Activated CD4-positive, alpha-beta memory T cell treated with anti-CD3 and anti-CD28 coated beads for 36 hours (primary cell): ENCODE results near the gene SEC16A. TPM values are rescaled to one million over a fixed set of nuclear protein-coding genes. Genes with fewer than 3 reads are reported as not detected.

Source experiments
- CTCF ChIA-PET: fragments of 350-600 bp; sonication (Branson Sonifier 250); formaldehyde crosslinking; loops from one replicate; lab custom pipeline; 2021; ENCODE audit warnings: antibody characterized with exemption, inconsistent platforms; lab: Charles Lee
- POLR2A ChIA-PET: fragments of 350-600 bp; sonication (Branson Sonifier 250); formaldehyde crosslinking; loops from one replicate; lab custom pipeline; 2021; ENCODE audit warnings: antibody characterized with exemption; lab: Charles Lee
- DNase-seq: peaks from one replicate; pipeline ENCODE4 v3.0.0-alpha.2; 2020
- H3K27ac Mint-ChIP-seq: one replicate; pipeline ENCODE4 v1.8.0; 2021; ENCODE audit warnings: mixed read lengths
- H3K27me3 Mint-ChIP-seq: one replicate; pipeline ENCODE4 v1.8.0; 2021; ENCODE audit warnings: mixed read lengths
- H3K36me3 Mint-ChIP-seq: one replicate; pipeline ENCODE4 v1.8.0; 2021; ENCODE audit warnings: mixed read lengths
- H3K4me1 Mint-ChIP-seq: one replicate; pipeline ENCODE4 v1.8.0; 2021; ENCODE audit warnings: low read depth, mixed read lengths
- H3K4me3 Mint-ChIP-seq: one replicate; pipeline ENCODE4 v1.8.0; 2021; ENCODE audit warnings: mild to moderate bottlenecking, mixed read lengths
- H3K9me3 Mint-ChIP-seq: one replicate; pipeline ENCODE4 v1.8.0; 2021; ENCODE audit warnings: mixed read lengths
- intact Hi-C: fragments of 100-400 bp; cut with micrococcal nuclease; formaldehyde crosslinking; loops from one replicate; pipeline ENCODE4 v1.15.1; 2023
- total RNA-seq, 2 experiments: library from RNA; stranded (reverse); gene quantifications; one replicate each; pipeline ENCODE4 v1.2.3, GENCODE V29; 2021

SEC16A gene
- total RNA-seq, 2 experiments from 2014 or later, result 54.1 to 57.0 TPM

DNA sequence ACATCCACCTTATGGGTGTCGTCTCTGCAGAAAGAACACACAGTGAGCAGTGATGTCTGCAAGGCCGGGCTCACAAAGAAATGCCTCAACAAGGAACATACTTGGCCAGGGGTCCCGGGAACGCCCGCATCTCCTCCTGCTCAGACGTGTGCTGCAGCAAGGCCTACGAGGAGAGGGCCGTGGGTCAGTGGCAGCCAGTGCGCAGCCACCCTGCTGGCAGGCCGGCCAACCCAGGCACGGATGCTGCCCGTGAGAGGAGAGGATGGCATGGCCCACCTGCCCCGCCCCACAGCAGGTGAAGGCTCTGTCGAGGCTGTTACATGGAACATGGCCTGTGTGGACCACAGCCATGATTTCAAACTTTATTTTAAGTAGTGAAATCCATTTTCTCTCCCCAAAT lies 19.3 kb downstream of the SEC16A start:
- no peaks in the 10 kb centered on the region for H3K4me1 Mint-ChIP-seq
- no peak overlapping the region for H3K27ac Mint-ChIP-seq
- no peak for DNase-seq
- intact Hi-C loops, result no loop called here
- POLR2A ChIA-PET, result no interaction called here
- H3K4me3 Mint-ChIP-seq, result no peak overlapping the region
- CTCF ChIA-PET, result no interaction called here
- H3K9me3 Mint-ChIP-seq, result no peaks in the 10 kb centered on the region
- H3K27me3 Mint-ChIP-seq, result no peaks in the 10 kb centered on the region
- H3K36me3 Mint-ChIP-seq, result peaks cover 65% of the 10 kb centered on the region

DNA sequence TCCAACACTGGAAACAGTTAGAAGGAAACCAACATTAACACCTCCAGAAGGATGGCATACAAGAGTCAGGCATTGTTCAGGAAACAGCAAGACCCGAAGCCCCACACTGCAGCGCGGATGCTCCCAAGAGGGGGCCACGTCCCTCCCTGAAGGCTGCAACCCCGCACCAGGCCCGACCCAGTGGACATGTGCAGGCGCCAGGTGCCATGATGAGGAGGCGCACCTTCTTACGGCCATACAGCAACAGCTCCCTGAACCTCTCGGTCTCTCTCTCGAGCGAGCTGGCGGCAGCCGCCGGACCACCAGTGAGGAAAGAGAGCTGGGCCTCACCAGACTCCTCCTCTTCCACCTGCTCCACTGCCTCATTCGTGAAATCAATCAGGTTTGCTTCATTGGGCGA lies 20.2 kb downstream of the SEC16A start:
- ChIA-PET CTCF (no interaction called here), POLR2A (no interaction called here)
- Mint-ChIP-seq H3K4me1 (no peaks in the 10 kb centered on the region), H3K4me3 (no peak overlapping the region), H3K27ac (no peak overlapping the region), H3K36me3 (peaks cover 63% of the 10 kb centered on the region), H3K27me3 (no peaks in the 10 kb centered on the region), H3K9me3 (no peaks in the 10 kb centered on the region)
- no peak for DNase-seq
- intact Hi-C loops, result no loop called here

DNA sequence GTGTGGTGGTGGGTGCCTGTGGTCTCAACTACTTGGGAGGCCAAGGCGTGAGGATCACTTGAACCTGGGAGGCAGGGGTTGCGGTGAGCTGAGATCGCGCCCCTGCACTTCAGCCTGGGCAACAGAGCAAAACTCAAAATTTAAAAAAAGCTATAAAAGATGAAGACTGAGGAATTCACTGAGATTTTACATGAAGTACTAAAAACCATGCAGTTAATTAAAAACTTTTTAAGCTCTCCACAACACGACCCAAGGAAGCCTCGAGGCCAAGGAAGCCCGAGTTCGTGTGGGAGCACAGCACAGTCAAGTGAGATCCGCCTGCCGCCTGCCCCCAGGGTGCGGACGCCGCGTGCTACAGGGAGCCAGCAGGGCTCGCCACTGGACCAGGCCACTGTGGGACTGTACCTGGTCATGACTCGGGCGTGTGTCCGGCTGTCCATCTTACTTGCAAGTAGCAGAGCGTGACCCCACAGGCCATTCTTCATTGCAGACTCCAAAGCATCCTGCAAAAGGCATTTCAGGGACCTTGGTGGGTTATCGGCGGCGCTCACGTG lies 22.0 kb downstream of the SEC16A start:
- ChIA-PET POLR2A (no interaction called here), CTCF (interaction anchor here (0.7 kb wide), 1 partner anchor 18 kb away, joined by 3 read pairs; no protein-coding TSS in a partner anchor)
- H3K27ac Mint-ChIP-seq, result no peak overlapping the region
- no peaks in the 10 kb centered on the region for H3K4me1 Mint-ChIP-seq
- no peaks in the 10 kb centered on the region for H3K27me3 Mint-ChIP-seq
- H3K4me3 Mint-ChIP-seq, result no peak overlapping the region
- peaks cover 64% of the 10 kb centered on the region for H3K36me3 Mint-ChIP-seq
- intact Hi-C loops, result no loop called here
- no peak for DNase-seq
- H3K9me3 Mint-ChIP-seq, result no peaks in the 10 kb centered on the region

DNA sequence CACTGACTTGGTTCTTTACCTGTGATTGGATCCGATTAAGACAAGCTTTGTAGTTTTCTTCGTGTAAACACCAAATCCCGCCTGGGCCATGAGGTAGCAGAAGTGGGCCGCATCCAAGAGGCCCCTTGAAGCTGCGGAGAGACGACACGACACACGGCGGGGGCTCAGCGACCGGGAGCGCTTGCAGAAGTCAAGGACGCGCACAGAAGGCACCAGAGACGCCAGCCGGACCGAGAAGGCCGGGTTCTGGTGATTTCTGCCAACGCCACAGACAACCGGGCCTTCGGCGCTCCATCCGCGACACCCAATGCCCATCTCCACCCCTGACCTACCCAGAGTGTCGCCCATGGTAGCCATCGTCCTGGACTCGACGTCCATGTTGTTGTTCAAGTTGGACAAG lies 23.4 kb downstream of the SEC16A start:
- no peak for DNase-seq
- no peaks in the 10 kb centered on the region for H3K9me3 Mint-ChIP-seq
- CTCF ChIA-PET, result no interaction called here
- intact Hi-C loops, result no loop called here
- H3K4me3 Mint-ChIP-seq, result no peak overlapping the region
- no peaks in the 10 kb centered on the region for H3K4me1 Mint-ChIP-seq
- H3K27me3 Mint-ChIP-seq, result no peaks in the 10 kb centered on the region
- H3K27ac Mint-ChIP-seq, result no peak overlapping the region
- POLR2A ChIA-PET, result no interaction called here
- peaks cover 65% of the 10 kb centered on the region for H3K36me3 Mint-ChIP-seq

DNA sequence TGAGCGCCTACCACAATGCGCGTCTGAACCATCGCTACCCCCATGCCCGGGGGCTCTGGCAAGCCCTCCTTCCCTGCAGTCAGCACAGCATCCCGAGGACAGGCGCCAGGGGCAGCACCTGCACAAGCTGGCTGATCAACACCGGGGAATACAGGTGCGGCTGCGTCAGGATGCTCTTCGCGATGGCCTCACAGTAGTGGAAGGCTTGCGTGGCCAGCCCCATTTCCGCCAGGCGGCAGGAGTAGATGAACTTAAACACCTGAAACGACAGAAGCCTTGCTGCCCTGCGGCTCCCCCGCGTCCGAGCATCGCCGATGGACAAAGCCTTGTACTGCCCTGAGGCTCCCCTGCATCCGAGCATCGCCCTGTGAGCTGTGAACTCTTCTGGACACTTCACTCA lies 25.5 kb downstream of the SEC16A start:
- no peaks in the 10 kb centered on the region for H3K27me3 Mint-ChIP-seq
- no peak overlapping the region for H3K4me3 Mint-ChIP-seq
- POLR2A ChIA-PET, result no interaction called here
- peaks cover 61% of the 10 kb centered on the region for H3K36me3 Mint-ChIP-seq
- H3K9me3 Mint-ChIP-seq, result no peaks in the 10 kb centered on the region
- no peak overlapping the region for H3K27ac Mint-ChIP-seq
- intact Hi-C loops, result no loop called here
- DNase-seq, result no peak
- H3K4me1 Mint-ChIP-seq, result no peaks in the 10 kb centered on the region
- CTCF ChIA-PET, result interaction anchor here (1.2 kb wide), 1 partner anchor 28 kb away, joined by 3 read pairs; no protein-coding TSS in a partner anchor

DNA sequence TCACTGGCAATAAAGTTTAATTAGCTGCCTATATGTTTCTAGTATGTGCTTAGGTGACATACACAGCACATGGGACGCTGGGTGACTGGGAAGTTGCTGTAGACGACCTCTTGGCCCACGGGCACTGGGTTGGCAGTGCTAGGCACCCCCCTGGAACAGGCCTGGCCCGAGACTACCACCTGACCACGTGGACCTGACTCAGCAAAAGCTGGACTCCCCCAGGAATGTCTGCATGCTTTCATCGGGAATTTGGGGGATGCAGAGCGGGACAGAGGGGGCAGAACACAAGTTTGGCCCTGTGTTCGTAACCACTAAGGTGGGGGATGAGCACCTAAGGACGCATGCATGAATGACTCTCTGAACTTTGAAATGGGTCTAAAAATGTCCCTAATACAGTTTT lies 26.6 kb downstream of the SEC16A start:
- intact Hi-C loops, result no loop called here
- POLR2A ChIA-PET, result no interaction called here
- H3K27me3 Mint-ChIP-seq, result no peaks in the 10 kb centered on the region
- H3K4me1 Mint-ChIP-seq, result no peaks in the 10 kb centered on the region
- peaks cover 60% of the 10 kb centered on the region for H3K36me3 Mint-ChIP-seq
- H3K27ac Mint-ChIP-seq, result no peak overlapping the region
- no peak overlapping the region for H3K4me3 Mint-ChIP-seq
- CTCF ChIA-PET, result no interaction called here
- no peak for DNase-seq
- no peaks in the 10 kb centered on the region for H3K9me3 Mint-ChIP-seq

DNA sequence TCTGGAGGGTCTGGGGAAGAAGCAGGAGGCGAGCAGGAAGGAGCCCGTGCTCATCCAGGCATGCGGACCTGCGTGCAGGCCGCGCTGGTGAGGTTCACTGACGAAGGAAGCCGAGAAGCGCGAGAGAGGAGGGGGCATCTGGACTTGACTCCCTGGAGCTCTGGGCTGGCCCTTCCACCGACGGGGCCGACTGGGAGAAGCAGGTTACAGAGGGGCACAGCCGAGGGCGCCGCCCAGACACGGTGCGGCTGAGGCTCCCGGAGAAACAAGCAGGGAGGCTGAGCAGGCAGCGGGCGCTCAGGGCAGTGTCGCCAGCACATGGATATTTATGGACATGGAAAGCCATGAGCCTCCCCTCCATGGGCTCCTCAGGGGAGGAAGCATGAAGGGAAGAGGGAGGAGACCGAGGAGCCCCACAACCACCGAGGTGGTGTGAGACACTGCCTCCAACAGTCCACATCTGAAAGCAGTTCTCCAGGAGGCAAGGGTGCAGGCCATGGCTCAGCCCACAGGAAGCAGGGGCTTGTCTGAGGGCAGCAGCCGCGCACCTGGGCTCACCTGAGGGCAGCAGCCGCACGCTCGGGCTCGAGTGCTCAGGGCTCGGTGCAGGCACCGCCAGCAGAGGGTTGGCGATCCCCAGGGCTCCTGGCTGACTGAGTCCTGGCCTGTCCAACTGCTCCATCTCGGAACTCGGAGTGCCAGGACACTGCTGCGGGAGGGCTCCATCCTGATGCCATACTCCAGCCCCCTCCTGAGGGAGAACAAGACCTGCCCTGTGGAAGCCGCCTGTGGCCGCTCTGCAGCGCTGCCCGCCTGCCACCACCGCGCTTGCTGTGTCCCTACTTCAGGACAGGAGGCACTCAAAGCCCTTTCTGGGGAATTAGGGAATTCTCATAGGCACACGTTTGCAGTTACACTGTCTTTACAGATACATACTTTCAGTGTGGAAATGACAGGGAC lies 27.5 kb downstream of the SEC16A start:
- Mint-ChIP-seq H3K4me1 (no peaks in the 10 kb centered on the region), H3K9me3 (no peaks in the 10 kb centered on the region), H3K27me3 (no peaks in the 10 kb centered on the region), H3K27ac (no peak overlapping the region), H3K4me3 (no peak overlapping the region), H3K36me3 (peaks cover 60% of the 10 kb centered on the region)
- ChIA-PET CTCF (no interaction called here), POLR2A (interaction anchor here (0.7 kb wide), 1 partner anchor 42 kb away, joined by 3 read pairs; no protein-coding TSS in a partner anchor)
- intact Hi-C loops, result no loop called here
- no peak for DNase-seq

DNA sequence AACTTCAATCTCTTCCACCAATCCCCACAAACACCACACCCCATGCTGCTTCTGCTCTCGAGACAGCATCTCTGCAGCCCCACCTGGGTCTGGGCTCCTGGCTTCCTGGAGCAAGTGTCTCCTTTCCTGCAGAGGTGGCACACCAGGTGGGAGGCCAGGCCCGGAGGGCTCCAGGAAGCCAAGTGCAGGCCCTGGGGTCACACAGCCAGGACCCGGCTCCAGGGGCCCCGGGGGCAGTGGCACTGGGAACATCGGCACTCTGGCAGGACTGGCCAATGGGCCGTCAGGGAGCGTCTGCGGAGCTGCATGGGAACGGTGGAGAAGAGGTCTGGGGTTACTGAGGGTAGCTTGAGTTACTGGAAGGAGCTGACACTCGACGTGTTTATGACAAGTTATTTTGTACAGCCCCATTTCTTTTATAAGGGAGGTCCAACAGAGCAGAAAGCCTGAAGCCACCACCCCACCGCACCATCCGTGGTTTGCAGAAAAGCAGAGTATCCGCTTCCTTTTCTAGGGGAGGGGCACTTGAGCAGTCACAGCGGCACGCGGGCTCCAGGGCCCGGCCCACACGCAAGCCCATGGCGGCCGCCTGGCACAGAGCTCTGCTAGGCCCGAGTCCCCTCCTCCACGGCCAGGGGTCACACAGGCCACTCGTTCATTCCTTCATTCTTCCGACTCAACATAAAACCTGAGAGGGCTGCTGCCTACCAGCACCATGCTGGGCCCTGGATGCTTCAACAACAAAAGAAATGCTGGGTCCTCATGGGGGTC lies 28.6 kb downstream of the SEC16A start:
- no peaks in the 10 kb centered on the region for H3K4me1 Mint-ChIP-seq
- no peaks in the 10 kb centered on the region for H3K9me3 Mint-ChIP-seq
- H3K27ac Mint-ChIP-seq, result no peak overlapping the region
- no peak overlapping the region for H3K4me3 Mint-ChIP-seq
- H3K36me3 Mint-ChIP-seq, result peaks cover 54% of the 10 kb centered on the region
- intact Hi-C loops, result no loop called here
- no peak for DNase-seq
- no peaks in the 10 kb centered on the region for H3K27me3 Mint-ChIP-seq
- POLR2A ChIA-PET, result interaction anchor here (0.7 kb wide), 1 partner anchor 41 kb away, joined by 3 read pairs; no protein-coding TSS in a partner anchor
- CTCF ChIA-PET, result interaction anchor here (1.2 kb wide), 1 partner anchor 34 kb away, joined by 3 read pairs; no protein-coding TSS in a partner anchor

DNA sequence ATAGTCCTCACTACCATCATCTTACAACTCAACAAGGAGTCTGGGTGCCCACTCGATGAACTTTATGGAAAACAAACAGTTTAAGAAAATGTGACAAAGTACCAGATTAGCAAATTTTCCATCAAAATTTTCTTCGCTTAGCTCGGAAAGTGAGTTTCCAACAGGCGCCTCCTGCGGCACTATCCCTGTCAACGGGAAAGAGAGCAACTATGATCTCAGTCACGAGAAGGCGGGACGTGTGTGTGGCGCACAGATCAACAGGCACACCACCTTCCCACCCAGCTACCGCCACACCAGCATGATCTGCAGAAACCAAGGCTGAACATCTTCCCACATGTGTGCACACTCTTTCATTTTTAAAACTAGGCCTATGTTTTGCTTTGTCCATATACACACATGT lies 29.5 kb downstream of the SEC16A start:
- no peaks in the 10 kb centered on the region for H3K9me3 Mint-ChIP-seq
- H3K27ac Mint-ChIP-seq, result no peak overlapping the region
- ChIA-PET POLR2A (interaction anchor here (0.7 kb wide), 1 partner anchor 14 kb away, joined by 3 read pairs; no protein-coding TSS in a partner anchor), CTCF (interaction anchor here (1.2 kb wide), 1 partner anchor 34 kb away, joined by 3 read pairs; no protein-coding TSS in a partner anchor)
- H3K4me1 Mint-ChIP-seq, result no peaks in the 10 kb centered on the region
- no peak overlapping the region for H3K4me3 Mint-ChIP-seq
- peaks cover 50% of the 10 kb centered on the region for H3K36me3 Mint-ChIP-seq
- no peak for DNase-seq
- H3K27me3 Mint-ChIP-seq, result no peaks in the 10 kb centered on the region
- intact Hi-C loops, result no loop called here

DNA sequence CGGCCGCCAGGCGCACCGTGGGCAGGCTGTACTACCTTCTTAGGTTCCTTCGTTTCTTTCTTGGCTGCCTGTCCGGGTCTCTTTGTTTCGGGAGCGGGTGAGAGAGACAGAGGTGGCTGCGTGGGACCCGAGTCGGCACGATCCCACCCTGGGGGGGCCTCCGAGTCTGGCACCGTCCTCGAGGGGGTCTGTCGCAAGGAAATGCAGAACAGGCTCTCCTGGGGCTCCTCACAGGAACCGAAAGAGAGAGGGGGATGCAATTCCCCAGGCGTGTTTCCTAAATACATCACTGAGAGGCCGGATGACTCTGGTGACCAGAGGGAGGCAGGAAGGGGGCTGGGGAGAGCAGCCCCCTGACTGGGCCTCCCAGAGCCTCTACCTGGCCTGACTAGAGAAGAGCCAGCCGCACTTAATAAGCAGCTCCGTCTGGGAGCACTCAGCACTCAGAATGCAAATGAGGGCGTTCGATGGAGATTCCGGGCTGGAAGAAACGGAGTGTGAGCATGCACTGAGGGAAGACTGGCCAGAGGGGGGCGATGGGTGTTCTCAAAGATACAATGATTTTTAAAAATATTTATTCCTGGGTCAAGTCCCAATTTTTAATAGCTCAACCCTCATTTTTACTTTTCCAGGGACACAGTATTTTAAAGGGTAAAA lies 31.5 kb downstream of the SEC16A start:
- intact Hi-C loops, result no loop called here
- Mint-ChIP-seq H3K36me3 (peaks cover 55% of the 10 kb centered on the region), H3K4me3 (no peak overlapping the region), H3K4me1 (no peaks in the 10 kb centered on the region), H3K27me3 (no peaks in the 10 kb centered on the region), H3K27ac (no peak overlapping the region), H3K9me3 (no peaks in the 10 kb centered on the region)
- no peak for DNase-seq
- POLR2A ChIA-PET, result no interaction called here
- CTCF ChIA-PET, result no interaction called here

DNA sequence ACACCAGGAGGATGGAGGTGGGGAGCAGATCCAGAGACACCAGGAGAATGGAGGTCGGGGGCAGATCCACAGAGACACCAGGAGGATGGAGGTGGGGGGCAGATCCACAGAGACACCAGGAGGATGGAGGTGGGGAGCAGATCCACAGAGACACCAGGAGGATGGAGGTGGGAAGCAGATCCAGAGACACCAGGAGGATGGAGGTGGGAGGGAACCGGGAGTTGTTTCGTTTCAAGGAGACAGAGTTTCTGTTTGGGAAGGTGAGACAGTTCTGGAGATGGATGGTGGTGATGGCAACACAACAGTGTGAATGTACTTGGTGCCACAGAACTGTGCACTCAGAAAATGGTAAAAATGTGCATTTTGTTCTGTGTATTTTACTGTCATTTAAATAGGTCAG lies 34.2 kb downstream of the SEC16A start:
- ChIA-PET POLR2A (no interaction called here), CTCF (no interaction called here)

More for the DNA sequence above, 34.2 kb downstream of the SEC16A start:
- Mint-ChIP-seq H3K36me3 (peaks cover 44% of the 10 kb centered on the region), H3K27me3 (no peaks in the 10 kb centered on the region), H3K4me3 (no peak overlapping the region), H3K4me1 (no peaks in the 10 kb centered on the region), H3K9me3 (no peaks in the 10 kb centered on the region), H3K27ac (no peak overlapping the region)
- no peak for DNase-seq
- intact Hi-C loops, result no loop called here
